SW480 (cell line): ENCODE results near the gene TBC1D2B.
"Not testable (repeated sequence)": the region's sequence is repeated elsewhere in the genome, so short reads cannot be mapped to it uniquely, and the experiment has no call there.

Experiments used
- DNase-seq: peaks from one replicate; pipeline ENCODE4 v3.0.0-alpha.2; 2016; ENCODE audit warnings: low spot score

Gene TBC1D2B

DNA sequence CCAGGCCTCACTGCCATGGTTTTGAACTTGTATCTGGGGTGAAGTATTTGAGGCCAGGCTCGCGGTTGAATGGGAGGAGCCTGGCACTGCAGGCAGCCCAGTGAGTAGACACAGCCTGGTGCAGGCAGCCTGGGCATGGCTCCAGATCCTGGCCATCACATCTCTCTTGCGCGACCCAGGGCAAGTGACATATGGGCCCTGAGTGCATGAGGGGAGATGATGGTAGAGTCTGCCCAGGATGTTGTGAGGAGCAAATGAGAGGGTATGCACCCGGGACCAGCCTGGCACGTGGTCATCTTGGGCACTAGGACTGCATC is 103.5 kb downstream of the TBC1D2B start:
- no peak for DNase-seq

- not testable (repeated sequence) for DNase-seq
Observed at GRCh38 chr15:77973273-77974097, 104.0 kb downstream of the TBC1D2B start.

- not testable (repeated sequence) for DNase-seq
Observed at GRCh38 chr15:77972706-77973105, 104.8 kb downstream of the TBC1D2B start.

DNA sequence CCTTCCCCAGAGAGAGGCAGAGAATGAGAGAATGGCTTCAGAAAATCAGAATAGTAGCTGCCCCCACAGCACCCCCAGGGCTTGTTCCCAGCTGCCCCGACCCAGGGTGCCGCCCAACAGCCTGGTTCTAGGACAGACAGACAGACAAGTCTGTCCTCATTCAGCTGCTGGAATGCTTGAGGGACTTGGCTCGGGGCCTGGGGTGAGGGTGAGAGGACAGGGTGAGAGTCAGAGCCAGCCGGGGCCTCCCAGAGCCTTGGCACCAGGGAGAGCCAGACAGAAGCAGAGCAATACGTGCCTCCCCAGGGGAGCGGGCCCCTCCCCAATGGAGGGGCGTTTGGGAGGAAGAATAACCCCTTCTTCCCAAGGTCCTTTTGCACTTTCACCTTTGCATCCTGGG is 105.6 kb downstream of the TBC1D2B start:
- not testable (repeated sequence) for DNase-seq

DNA sequence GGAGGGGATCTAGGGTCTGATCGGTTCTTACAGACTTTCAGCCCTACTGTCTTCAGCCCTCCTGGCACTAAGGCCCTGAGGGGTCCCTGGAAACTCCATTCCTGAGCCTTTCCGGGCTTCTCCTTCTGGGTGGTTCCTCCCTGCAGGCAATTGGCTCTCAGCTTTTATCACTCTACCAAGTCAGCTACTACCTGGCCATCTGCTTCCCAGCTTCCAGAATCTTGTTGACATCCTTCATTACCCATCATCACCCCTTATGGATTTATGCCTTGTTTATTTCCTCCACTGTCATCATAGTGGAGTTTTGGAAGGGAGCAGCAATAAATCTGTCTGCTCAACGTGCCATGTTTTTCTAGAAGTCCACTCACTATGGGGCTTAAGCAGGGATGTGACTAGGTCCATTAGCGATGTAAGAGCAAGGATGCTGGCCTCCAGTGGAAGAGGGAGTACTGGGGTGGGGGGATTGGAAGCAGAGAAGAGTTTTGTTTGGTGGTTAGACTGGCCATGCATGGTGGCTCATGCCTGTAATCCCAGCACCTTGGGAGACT is 106.6 kb downstream of the TBC1D2B start:
- DNase-seq, result not testable (repeated sequence)

GRCh38 chr15:77969055-77969454 is 108.5 kb downstream of the TBC1D2B start:
- no peak for DNase-seq

DNA sequence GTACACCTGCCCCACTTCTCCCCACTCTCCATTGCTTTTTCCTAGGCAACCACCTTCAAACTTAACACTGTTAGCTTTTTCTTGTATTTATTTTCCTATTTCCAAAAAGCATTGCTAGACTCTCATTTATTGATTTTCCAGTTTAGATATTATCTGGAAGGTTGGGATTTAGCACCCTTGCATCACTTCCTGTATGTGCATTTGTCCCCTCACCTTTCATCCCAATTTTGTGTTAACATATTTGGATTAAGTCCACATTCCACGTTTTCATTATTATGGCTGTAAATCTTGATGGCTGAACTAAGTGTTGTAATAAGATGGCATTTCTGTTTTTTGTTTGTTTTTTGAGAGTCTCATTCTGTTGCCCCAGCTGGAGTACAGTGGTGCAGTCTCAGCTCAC is 109.7 kb downstream of the TBC1D2B start:
- DNase-seq, result no peak

DNA sequence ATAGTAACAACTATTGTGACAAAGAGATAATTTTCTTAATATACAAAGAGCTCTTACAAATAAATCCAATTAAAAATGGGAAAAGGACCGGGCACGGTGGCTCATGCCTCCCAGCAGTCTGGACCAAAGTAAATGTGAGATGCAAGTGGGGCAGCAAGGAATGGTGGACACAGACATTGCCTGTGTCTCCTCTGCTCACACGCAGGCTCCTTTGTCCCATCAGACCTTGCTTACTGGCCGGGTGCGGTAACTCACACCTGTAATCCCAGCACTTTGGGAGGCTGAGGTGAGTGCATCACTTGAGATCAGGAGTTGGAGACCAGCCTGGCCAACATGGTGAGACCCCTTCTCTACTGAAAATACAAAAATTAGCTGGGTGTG is 110.3 kb downstream of the TBC1D2B start:
- DNase-seq, result not testable (repeated sequence)

GRCh38 chr15:77966540-77967234 is 110.8 kb downstream of the TBC1D2B start:
- DNase-seq, result peak; percentile 47

- DNase-seq, result no peak
Observed at GRCh38 chr15:77964193-77964592, 113.3 kb downstream of the TBC1D2B start.

- DNase-seq, result peak; percentile 61
Observed at GRCh38 chr15:77959432-77959879, 118.1 kb downstream of the TBC1D2B start.

DNA sequence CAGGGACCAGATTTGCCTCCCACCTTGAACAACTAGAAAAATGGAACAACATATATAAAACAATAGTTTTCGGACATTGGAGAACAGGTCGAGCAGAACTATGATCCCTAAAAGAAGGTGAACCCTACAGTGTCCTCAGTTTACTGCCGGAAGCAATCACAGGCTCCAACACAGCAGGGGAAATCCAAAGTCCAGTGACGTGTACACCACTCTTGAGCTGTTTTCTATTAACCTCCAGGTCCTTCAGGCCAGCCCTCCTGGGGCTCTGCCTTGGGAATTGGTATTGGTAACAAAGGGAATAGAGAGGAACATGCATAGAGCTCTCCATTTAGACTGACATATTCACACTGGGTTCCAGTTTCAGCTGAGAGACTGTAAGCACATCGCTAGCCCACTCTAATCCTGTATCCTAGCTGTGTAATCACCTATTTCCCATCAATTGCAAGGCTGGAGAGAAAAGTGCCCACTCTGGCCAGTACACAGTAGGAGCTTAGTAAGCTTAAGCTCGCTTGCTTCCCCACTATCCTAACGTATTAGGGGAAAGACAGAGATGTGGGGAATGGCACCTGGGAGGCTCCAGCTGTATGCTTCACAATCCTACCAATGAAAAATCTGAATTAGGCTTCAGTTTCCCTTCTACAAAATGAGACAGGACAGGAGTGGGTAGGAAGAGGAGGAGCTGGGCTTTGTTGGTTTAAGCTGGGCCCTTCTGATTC is 118.6 kb downstream of the TBC1D2B start:
- DNase-seq, result not testable (repeated sequence)

DNA sequence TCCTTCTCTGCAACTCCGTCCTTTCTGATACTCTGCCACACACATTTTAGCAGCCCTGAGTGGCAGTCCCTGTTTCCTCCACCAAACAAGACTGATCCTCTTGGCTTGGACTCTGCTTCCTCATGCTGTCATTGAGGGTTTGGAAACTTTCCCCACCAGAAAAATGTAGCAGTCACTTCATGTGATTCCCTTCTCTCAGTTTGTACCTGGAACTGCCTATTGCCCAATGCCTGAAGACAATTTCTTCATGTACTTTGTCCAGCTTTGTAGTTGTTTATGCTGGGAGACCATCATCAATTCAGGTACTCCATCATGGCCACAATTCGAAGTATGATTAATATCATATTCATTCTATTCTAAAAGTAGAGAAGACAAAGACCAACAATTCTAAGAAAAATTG is 119.5 kb downstream of the TBC1D2B start:
- not testable (repeated sequence) for DNase-seq

- not testable (repeated sequence) for DNase-seq
Observed at GRCh38 chr15:77953926-77954325, 123.6 kb downstream of the TBC1D2B start.

GRCh38 chr15:77952928-77953446 is 124.5 kb downstream of the TBC1D2B start:
- not testable (repeated sequence) for DNase-seq

DNA sequence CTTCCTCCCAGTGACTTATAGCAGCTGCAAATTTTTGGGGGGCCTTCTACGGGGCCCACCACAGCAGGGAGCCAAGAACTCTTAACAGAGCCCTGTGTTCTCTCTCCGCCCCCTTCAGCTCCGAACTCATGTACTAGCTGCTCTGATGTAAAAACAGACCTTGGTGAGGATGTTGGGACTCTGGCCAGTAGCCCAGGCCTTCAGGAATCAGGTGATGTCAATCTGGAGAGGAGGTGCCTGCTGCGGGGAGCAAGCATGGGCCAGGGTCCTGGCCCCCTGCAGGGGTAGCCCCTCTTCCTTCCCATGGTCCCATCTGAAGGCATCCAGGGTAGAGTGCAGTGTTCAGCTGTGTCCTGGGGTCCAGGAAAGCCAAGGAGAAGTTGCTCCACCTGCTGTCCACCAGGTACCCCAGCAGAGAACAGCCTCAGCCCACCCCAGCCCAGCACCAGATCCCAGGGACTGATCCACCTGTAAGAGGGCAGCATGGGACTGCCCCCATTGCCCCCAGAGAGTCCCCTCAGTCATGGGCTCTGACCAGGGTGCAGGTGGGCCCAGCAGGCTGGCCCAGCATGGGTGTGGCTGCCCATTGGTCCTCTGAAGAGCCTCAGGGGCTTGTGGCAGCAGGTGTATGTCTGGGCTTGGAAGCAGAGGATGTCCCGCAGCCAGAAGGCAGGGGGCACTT is 126.3 kb downstream of the TBC1D2B start:
- not testable (repeated sequence) for DNase-seq

GRCh38 chr15:77950470-77950869 is 127.0 kb downstream of the TBC1D2B start:
- not testable (repeated sequence) for DNase-seq

GRCh38 chr15:77945566-77945965 is 131.9 kb downstream of the TBC1D2B start:
- DNase-seq, result no peak
